Activated effector memory CD4-positive, alpha-beta T cell treated with anti-CD3 and anti-CD28 coated beads, Interleukin-2, amount 50 U/mL, for 16 hours (primary cell): ENCODE measurements around the gene PLXNA4.

ENCODE experiments used
- DNase-seq: peaks from one replicate; pipeline ENCODE4 v3.0.0-alpha.2; 2020

PLXNA4 gene

GRCh38 chr7:132560825-132561529 lies 15.3 kb downstream of the PLXNA4 start:
- DNase-seq = no peak

- DNase-seq = no peak
Measured at GRCh38 chr7:132560105-132560504, 16.2 kb downstream of the PLXNA4 start.

- DNase-seq = no peak
Measured at GRCh38 chr7:132558815-132559214, 17.5 kb downstream of the PLXNA4 start.

GRCh38 chr7:132557489-132558044 lies 18.7 kb downstream of the PLXNA4 start:
- no peak for DNase-seq

- no peak for DNase-seq
Measured at GRCh38 chr7:132554446-132554845, 21.8 kb downstream of the PLXNA4 start.

- no peak for DNase-seq
Measured at GRCh38 chr7:132553031-132553430, 23.2 kb downstream of the PLXNA4 start.

- DNase-seq = no peak
Measured at GRCh38 chr7:132551886-132552285, 24.4 kb downstream of the PLXNA4 start.

- no peak for DNase-seq
Measured at GRCh38 chr7:132551439-132551838, 24.8 kb downstream of the PLXNA4 start.

GRCh38 chr7:132548489-132549078 lies 27.7 kb downstream of the PLXNA4 start:
- no peak for DNase-seq

GRCh38 chr7:132547821-132548220 lies 28.4 kb downstream of the PLXNA4 start:
- no peak for DNase-seq

GRCh38 chr7:132546366-132547127 lies 29.7 kb downstream of the PLXNA4 start:
- DNase-seq = no peak

GRCh38 chr7:132545756-132546155 lies 30.5 kb downstream of the PLXNA4 start:
- DNase-seq = no peak

- DNase-seq = no peak
Measured at GRCh38 chr7:132544999-132545398, 31.3 kb downstream of the PLXNA4 start.

GRCh38 chr7:132544025-132544424 lies 32.2 kb downstream of the PLXNA4 start:
- no peak for DNase-seq

- no peak for DNase-seq
Measured at GRCh38 chr7:132542895-132543294, 33.4 kb downstream of the PLXNA4 start.

- DNase-seq = no peak
Measured at GRCh38 chr7:132541656-132542055, 34.6 kb downstream of the PLXNA4 start.

GRCh38 chr7:132537456-132538145 lies 38.7 kb downstream of the PLXNA4 start:
- DNase-seq = no peak

- no peak for DNase-seq
Measured at GRCh38 chr7:132536654-132537395, 39.4 kb downstream of the PLXNA4 start.

- no peak for DNase-seq
Measured at GRCh38 chr7:132533916-132534315, 42.4 kb downstream of the PLXNA4 start.

GRCh38 chr7:132532281-132532680 lies 44.0 kb downstream of the PLXNA4 start:
- DNase-seq = no peak

GRCh38 chr7:132531562-132531961 lies 44.7 kb downstream of the PLXNA4 start:
- no peak for DNase-seq

- no peak for DNase-seq
Measured at GRCh38 chr7:132528695-132529094, 47.6 kb downstream of the PLXNA4 start.
